Globus pallidus (tissue), 1 donor: Measurements from ENCODE around the gene PSMB4.

Source experiments
- DNase-seq: peaks from one replicate; pipeline ENCODE4 v3.0.0-alpha.2; 2015; ENCODE audit warnings: low spot score

Gene PSMB4

DNA sequence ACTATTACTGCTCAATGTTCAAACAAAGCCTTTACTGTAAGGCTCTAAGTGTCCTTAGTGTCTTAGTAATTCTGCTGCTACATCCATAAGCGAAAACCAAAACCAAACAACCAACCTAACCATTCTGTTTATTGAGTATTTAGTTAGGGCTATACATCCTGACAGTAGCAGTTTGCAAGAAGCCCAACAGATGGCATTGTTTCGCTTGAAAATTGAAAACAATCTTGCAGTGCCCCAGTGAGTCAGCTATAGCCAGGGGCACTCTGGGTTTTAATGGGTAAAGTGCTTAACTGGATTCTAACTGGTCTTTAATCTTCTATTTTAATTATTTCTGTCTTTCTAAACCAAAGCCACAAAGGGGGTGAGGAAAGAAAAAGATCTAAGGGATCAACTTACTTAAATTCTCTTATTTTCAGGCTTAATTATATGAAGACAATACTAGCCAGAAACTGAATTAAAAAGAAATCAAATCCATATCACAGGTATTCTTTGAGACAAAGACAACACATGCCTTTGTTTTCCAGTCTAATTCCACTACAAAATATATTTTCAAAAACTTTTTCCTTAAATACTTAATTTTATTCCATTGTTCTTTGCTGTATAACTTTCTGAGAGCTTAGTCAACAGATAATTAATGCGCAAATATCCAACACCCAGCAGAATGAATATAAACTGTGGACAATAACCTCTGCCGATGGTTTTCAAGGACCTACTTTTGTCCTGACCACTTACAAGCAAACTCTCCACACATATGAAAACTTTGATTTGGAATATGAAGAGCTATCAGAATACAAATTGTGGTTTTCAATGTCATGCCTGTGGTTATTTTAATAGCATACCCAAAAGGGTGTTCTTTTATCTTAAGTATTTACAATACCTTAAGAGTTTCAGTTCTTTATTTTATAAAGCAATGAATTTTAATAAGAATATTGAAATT is 44.7 kb downstream of the PSMB4 start:
- DNase-seq = peak; percentile 69

DNA sequence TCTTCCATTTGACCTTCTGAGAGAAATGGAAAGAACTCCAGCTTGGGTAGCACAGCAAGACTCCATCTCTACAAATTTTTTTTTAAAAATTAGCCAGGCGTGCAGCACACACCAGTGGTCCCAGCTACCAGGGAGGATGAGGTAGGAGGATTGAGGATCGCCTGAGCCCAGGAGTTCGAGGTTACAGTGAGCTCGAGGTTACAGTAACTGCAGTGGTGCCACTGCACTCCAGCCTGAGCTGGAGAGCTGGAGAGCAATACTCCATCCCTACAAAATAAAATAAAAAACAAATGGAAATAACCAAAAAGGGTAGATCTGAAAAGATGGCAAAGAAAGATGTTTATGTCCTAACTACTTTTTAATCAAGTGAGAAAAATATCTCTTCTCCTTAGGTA is 45.4 kb downstream of the PSMB4 start:
- no peak for DNase-seq

DNA sequence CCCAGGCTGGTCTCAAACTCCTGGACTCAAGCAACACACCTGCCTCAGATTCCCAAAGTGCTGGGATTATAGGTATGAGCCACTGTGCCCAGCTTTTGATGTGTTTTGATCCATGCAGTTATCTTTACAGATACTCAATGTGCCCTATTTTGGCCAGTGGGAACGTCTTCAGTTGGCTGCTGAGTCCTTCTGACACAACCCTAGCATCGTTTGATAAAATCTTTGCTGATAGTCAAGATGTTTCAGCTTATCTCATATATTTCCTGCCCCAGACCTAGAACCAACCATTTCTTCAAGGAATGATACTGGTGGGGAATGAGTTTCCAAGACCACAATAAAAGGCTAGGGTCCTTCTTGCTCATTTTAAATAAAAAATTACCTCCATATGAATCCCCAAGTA is 48.3 kb downstream of the PSMB4 start:
- DNase-seq = no peak
